Adrenal gland (tissue), 12 donors: ENCODE results near the gene NBPF12. TPM values are rescaled to one million over a fixed set of nuclear protein-coding genes. Genes with fewer than 3 reads are reported as not detected.
"Not testable (repeated sequence)": the region's sequence is repeated elsewhere in the genome, so short reads cannot be mapped to it uniquely, and the experiment has no call there.

Experiments used
- DNase-seq, 7 donors: peaks; one replicate each; pipeline ENCODE4 v3.0.0-alpha.2; 2019 to 2020
- H3K27ac ChIP-seq, 5 donors: fragments of 200-600 bp; sonication (generic) in 4 of 5; 1 replicate in 3 of 5; 2 replicates in 2 of 5; pipeline versions ENCODE4 v1.5.1 to v1.8.0; 2016 to 2020; ENCODE audit warnings: mild to moderate bottlenecking in 1 of 5
- H3K27me3 ChIP-seq: fragments of 200-600 bp; 2 replicates; pipeline ENCODE4 v1.8.0; 2021
- H3K36me3 ChIP-seq, 2 donors: fragments of 200-600 bp; replicated peaks in 1 of 2; 1 replicate in 1 of 2; 2 replicates in 1 of 2; pipeline versions ENCODE4 v1.5.1 to v1.8.0; 2018 to 2022
- H3K4me1 ChIP-seq, 2 donors: fragments of 200-600 bp; replicated peaks in 1 of 2; 1 replicate in 1 of 2; 2 replicates in 1 of 2; pipeline versions ENCODE4 v1.5.1 to v1.8.0; 2018 to 2021
- H3K4me3 ChIP-seq, 4 donors: fragments of 200-600 bp; sonication (generic) in 3 of 4; one replicate each; pipeline ENCODE4 v1.5.1; 2016 to 2018
- H3K9me3 ChIP-seq, 3 donors: fragments of 200-600 bp; sonication (generic) in 1 of 3; replicated peaks in 1 of 3; 1 replicate in 2 of 3; 2 replicates in 1 of 3; pipeline versions ENCODE4 v1.5.1 to v1.8.0; 2016 to 2021
- CTCF ChIP-seq, 6 experiments: fragments of 450-650 bp in 4 of 6; fragments of 200-600 bp in 2 of 6; sonication (generic) in 1 of 6; IDR thresholded peaks; 1 replicate in 5 of 6; 2 replicates in 1 of 6; pipeline versions ENCODE4 v1.5.1 to v1.8.0; 2016 to 2021; ENCODE audit warnings: antibody characterized with exemption in 6 of 6, mild to moderate bottlenecking in 2 of 6, moderate library complexity in 1 of 6
- POLR2A ChIP-seq, 2 donors: fragments of 450-650 bp; IDR thresholded peaks; one replicate each; pipeline ENCODE4 v1.6.1; 2017; ENCODE audit warnings: antibody characterized with exemption in 2 of 2, mild to moderate bottlenecking in 2 of 2, moderate library complexity in 1 of 2
- WGBS, 4 donors: extraction: QIAGEN DNeasy Blood & Tissue Kit in 2 of 4; methylation state at CpG; one replicate each; pipeline versions ENCODE4 v1.1.5 to v1.1.7; 2013 to 2017; 5-methylcytosine and 5-hydroxymethylcytosine counted together
- intact Hi-C, 2 donors: fragments of 100-400 bp; cut with DNase I; formaldehyde crosslinking; loops; one replicate each; pipeline versions ENCODE4 v1.14.1 to v1.15.0; 2022 to 2023
- polyA plus RNA-seq, 3 donors: library from polyadenylated mRNA; stranded (reverse); fragments of 200-250 nt in 2 of 3; fragments of 350-450 nt in 1 of 3; fragmentation: Illumina TruSeq in 1 of 3; extraction: RNeasy Lipid Tissue Mini Kit (QIAGEN cat#74804) in 1 of 3; gene quantifications; one replicate each; pipeline ENCODE4 v1.2.3, GENCODE V29; 2013 to 2014
- total RNA-seq, 9 donors: library from RNA; depleted of rRNA in 4 of 9; stranded (reverse); fragments of >200 nt in 4 of 9; fragments of 120-200 nt in 1 of 9; fragmentation: NEBNext Ultra II Directional in 1 of 9; extraction: Animal tissue kit (Norgen Biotek cat#: 25700) in 1 of 9; gene quantifications; one replicate each; pipeline versions ENCODE4 v1.1.0 to v1.2.4, GENCODE V29; 2013 to 2023
- donor health status: healthy with polysubstance abuse.
- donor health status: Bipolar disorder and iron deficiency.
- donor health status: DM: yes; HTN: yes; CAD: no.
- donor health status: DM: no; HTN: no; CAD: no.
- donor health status: DM: no; HTN: no; CAD: no.
- donor health status: DM: yes; HTN: yes; CAD: no.

NBPF12 gene
- total and polyA plus RNA-seq, 12 donors = 5.5 to 13.7 (median 9.4) TPM

DNA sequence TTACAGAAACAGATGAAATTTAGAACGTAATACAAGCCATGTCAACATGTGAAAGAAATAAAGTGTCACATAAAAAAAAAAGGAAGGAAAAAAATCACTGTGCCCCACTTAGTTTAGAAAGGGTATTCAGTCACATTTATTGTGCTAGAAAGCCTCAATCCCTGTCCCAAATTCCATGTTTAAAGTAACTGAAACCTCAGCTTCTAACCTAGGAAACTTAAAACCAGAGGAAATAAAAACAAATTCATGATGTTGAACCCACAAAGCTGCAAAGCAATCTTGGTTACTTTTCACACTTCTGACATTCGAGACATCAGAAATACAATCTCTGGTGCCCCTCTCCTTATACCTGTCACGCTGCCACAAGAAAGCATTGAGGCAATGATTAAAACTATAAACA is 101.8 kb downstream of the NBPF12 start:
- WGBS, 4 donors = 74 to 91% (median 80%) methylated on average over 3 of the region's 3 CpGs
- Histone ChIP-seq H3K36me3 (no peaks in the 10 kb centered on the region), H3K27ac (no peak overlapping the region)

GRCh38 chr1:147042891-147043290 is 104.8 kb downstream of the NBPF12 start:
- H3K4me3 ChIP-seq, DNase-seq, H3K27ac ChIP-seq, H3K36me3 ChIP-seq, H3K4me1 ChIP-seq, H3K27me3 ChIP-seq, H3K9me3 ChIP-seq, intact Hi-C loops: not testable (repeated sequence)
- 68 to 81% (median 74%) methylated on average over 3 of the region's 3 CpGs for WGBS, 4 donors

More for the DNA sequence above, 101.8 kb downstream of the NBPF12 start:
- intact Hi-C loops = no loop called here
- no peak overlapping the region for H3K4me3 ChIP-seq
- TF ChIP-seq CTCF (IDR thresholded peaks at IDR 0.05) (no peak), POLR2A (IDR thresholded peaks at IDR 0.05) (no peak)
- H3K9me3 ChIP-seq = no peaks in the 10 kb centered on the region
- no peaks in the 10 kb centered on the region for H3K4me1 ChIP-seq
- DNase-seq = no peak
- no peaks in the 10 kb centered on the region for H3K27me3 ChIP-seq

DNA sequence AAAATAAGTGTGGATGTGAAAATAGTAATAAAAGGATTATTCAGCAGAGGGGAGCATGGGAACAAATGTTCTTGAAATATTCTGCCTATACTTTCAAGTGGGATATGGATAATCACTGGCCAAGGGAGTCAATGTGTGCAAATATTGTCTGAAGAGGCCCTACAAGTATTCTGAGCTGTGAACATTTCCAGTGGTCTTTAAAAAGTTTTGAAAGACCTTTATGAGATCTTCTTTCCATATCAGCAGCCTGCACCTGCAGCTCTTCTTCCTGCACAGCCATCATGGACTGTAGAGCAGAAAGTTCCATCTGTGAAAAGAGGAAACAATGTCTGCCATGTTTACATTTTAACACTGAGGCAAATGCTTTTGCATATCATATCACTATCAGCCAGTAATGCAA is 106.4 kb downstream of the NBPF12 start:
- intact Hi-C loops, H3K9me3 ChIP-seq, DNase-seq, H3K4me3 ChIP-seq, H3K36me3 ChIP-seq, H3K27ac ChIP-seq, H3K4me1 ChIP-seq, H3K27me3 ChIP-seq: not testable (repeated sequence)

Other genes with a start within 250 kb of the NBPF12 start
- 10 to 100 TPM in 7 of 9 donors, 1 to 10 TPM in 2; 9.3 to 53.8 (median 14.4) TPM for gene PRKAB2, start 234.1 kb downstream of the NBPF12 start, total RNA-seq
- gene PRKAB2, start 234.1 kb downstream of the NBPF12 start, polyA plus RNA-seq = 10 to 100 TPM in 1 of 3 donors, 1 to 10 TPM in 2; 4.3 to 28.1 (median 9.7) TPM